Gastrocnemius medialis (tissue), 4 donors: Measurements from ENCODE around the gene UMAD1. TPM values are rescaled to one million over a fixed set of nuclear protein-coding genes. Genes with fewer than 3 reads are reported as not detected.
"Not testable (repeated sequence)": the region's sequence is repeated elsewhere in the genome, so short reads cannot be mapped to it uniquely, and the experiment has no call there.

ENCODE experiments used
- ATAC-seq, 2 donors: fragments of 150-250 bp; one replicate each; pipeline ENCODE4 v1.9.1; 2016
- DNase-seq, 2 donors: peaks; one replicate each; pipeline ENCODE4 v3.0.0-alpha.2; 2019
- H3K27ac ChIP-seq, 4 donors: fragments of 200-600 bp; sonication (generic); 1 replicate in 1 of 4; 2 replicates in 3 of 4; pipeline ENCODE4 v1.5.1; 2016 to 2018; ENCODE audit warnings: mild to moderate bottlenecking in 2 of 4, moderate library complexity in 1 of 4
- H3K27me3 ChIP-seq, 3 donors: fragments of 200-600 bp; sonication (generic) in 2 of 3; 1 replicate in 1 of 3; 2 replicates in 2 of 3; pipeline versions ENCODE4 v1.5.1 to v1.6.0; 2016 to 2019; ENCODE audit warnings: mild to moderate bottlenecking in 1 of 3, moderate library complexity in 1 of 3
- H3K36me3 ChIP-seq, 2 donors: fragments of 200-600 bp; sonication (generic) in 1 of 2; one replicate each; pipeline ENCODE4 v1.5.1; 2017 to 2018
- H3K4me1 ChIP-seq, 2 donors: fragments of 200-600 bp; sonication (generic) in 1 of 2; one replicate each; pipeline ENCODE4 v1.5.1; 2016 to 2017; ENCODE audit warnings: mild to moderate bottlenecking in 2 of 2
- H3K4me3 ChIP-seq, 4 donors: fragments of 200-600 bp; sonication (generic) in 3 of 4; 1 replicate in 1 of 4; 2 replicates in 3 of 4; pipeline ENCODE4 v1.5.1; 2016 to 2019; ENCODE audit warnings: mild to moderate bottlenecking in 2 of 4
- H3K9me3 ChIP-seq, 3 donors: fragments of 200-600 bp; sonication (generic) in 2 of 3; 1 replicate in 1 of 3; 2 replicates in 2 of 3; pipeline ENCODE4 v1.5.1; 2016 to 2019
- CTCF ChIP-seq, 5 experiments: fragments of 450-650 bp in 3 of 5; fragments of 200-600 bp in 2 of 5; sonication (generic) in 2 of 5; IDR thresholded peaks in 4 of 5; conservative IDR thresholded peaks in 1 of 5; 1 replicate in 4 of 5; 2 replicates in 1 of 5; pipeline ENCODE4 v1.5.1; 2016 to 2019; ENCODE audit warnings: antibody characterized with exemption in 5 of 5, mild to moderate bottlenecking in 3 of 5, moderate library complexity in 3 of 5
- POLR2A ChIP-seq, 2 donors: fragments of 450-650 bp; IDR thresholded peaks; one replicate each; pipeline ENCODE4 v1.6.1; 2017; ENCODE audit warnings: antibody characterized with exemption in 2 of 2, mild to moderate bottlenecking in 2 of 2, moderate library complexity in 2 of 2
- in situ Hi-C, 4 donors: fragments of 200-750 bp; cut with MboI; loops; one replicate each; pipeline versions ENCODE4 v1.15.0 to v1.8.0; 2017; ENCODE audit warnings: low sequenced_read_pairs in 4 of 4
- intact Hi-C: fragments of 100-400 bp; cut with DNase I; formaldehyde crosslinking; loops from one replicate; pipeline ENCODE4 v1.15.1; 2023; ENCODE audit warnings: low total_unique reads
- total RNA-seq, 4 donors: library from RNA; depleted of rRNA; stranded (reverse); fragments of >200 nt; gene quantifications; one replicate each; pipeline versions ENCODE4 v1.1.0 to v1.2.3, GENCODE V29; 2016

Gene UMAD1
- total RNA-seq, 4 donors from 2014 or later: 10.2 to 16.0 (median 11.1) TPM

GRCh38 chr7:7819442-7820247 is 179.1 kb downstream of the UMAD1 start:
- in situ Hi-C loops (no loop called here), intact Hi-C loops (no loop called here)
- Histone ChIP-seq H3K27ac (no peak overlapping the region), H3K4me1 (no peaks in the 10 kb centered on the region), H3K36me3 (peaks cover 0 to 4% of the 10 kb centered on the region in 2 donors), H3K27me3 (no peaks in the 10 kb centered on the region), H3K4me3 (no peak overlapping the region), H3K9me3 (no peaks in the 10 kb centered on the region)
- ATAC-seq: no peak
- TF ChIP-seq CTCF (IDR thresholded peaks at IDR 0.05 in 4 of 5, conservative IDR thresholded peaks at IDR 0.05 in 1 of 5) (no peak), POLR2A (IDR thresholded peaks at IDR 0.05) (no peak)
- no peak for DNase-seq

- Histone ChIP-seq H3K36me3 (peaks cover 0 to 4% of the 10 kb centered on the region in 2 donors), H3K27ac (no peak overlapping the region), H3K9me3 (no peaks in the 10 kb centered on the region), H3K4me3 (no peak overlapping the region), H3K27me3 (no peaks in the 10 kb centered on the region), H3K4me1 (no peaks in the 10 kb centered on the region)
- no peak for DNase-seq
- in situ Hi-C loops (no loop called here), intact Hi-C loops (no loop called here)
- ATAC-seq: no peak
- TF ChIP-seq CTCF (IDR thresholded peaks at IDR 0.05 in 4 of 5, conservative IDR thresholded peaks at IDR 0.05 in 1 of 5): no peak
- TF ChIP-seq POLR2A (IDR thresholded peaks at IDR 0.05): no peak
These were observed 179.9 kb downstream of the UMAD1 start for GRCh38 chr7:7820409-7820808.

GRCh38 chr7:7820939-7821338 is 180.4 kb downstream of the UMAD1 start:
- H3K27me3 ChIP-seq: no peaks in the 10 kb centered on the region
- H3K9me3 ChIP-seq: no peaks in the 10 kb centered on the region
- no peak overlapping the region for H3K4me3 ChIP-seq
- DNase-seq (no peak), ATAC-seq (no peak)
- in situ Hi-C loops (no loop called here), intact Hi-C loops (no loop called here)
- peaks cover 0 to 4% of the 10 kb centered on the region in 2 donors for H3K36me3 ChIP-seq
- no peak for TF ChIP-seq CTCF (IDR thresholded peaks at IDR 0.05 in 4 of 5, conservative IDR thresholded peaks at IDR 0.05 in 1 of 5)
- no peak overlapping the region for H3K27ac ChIP-seq
- no peaks in the 10 kb centered on the region for H3K4me1 ChIP-seq

GRCh38 chr7:7821517-7821916 is 181.0 kb downstream of the UMAD1 start:
- no peak overlapping the region for H3K27ac ChIP-seq
- no peaks in the 10 kb centered on the region for H3K9me3 ChIP-seq
- DNase-seq (no peak), ATAC-seq (no peak)
- no peak for TF ChIP-seq POLR2A (IDR thresholded peaks at IDR 0.05)
- no peak for TF ChIP-seq CTCF (IDR thresholded peaks at IDR 0.05 in 4 of 5, conservative IDR thresholded peaks at IDR 0.05 in 1 of 5)
- no peak overlapping the region for H3K4me3 ChIP-seq
- H3K4me1 ChIP-seq: no peaks in the 10 kb centered on the region
- peaks cover 0 to 3% of the 10 kb centered on the region in 2 donors for H3K36me3 ChIP-seq
- intact Hi-C loops: no loop called here
- H3K27me3 ChIP-seq: no peaks in the 10 kb centered on the region
- in situ Hi-C loops: no loop called here

- H3K9me3 ChIP-seq, H3K27ac ChIP-seq, H3K4me3 ChIP-seq, H3K36me3 ChIP-seq, H3K4me1 ChIP-seq, DNase-seq, intact Hi-C loops, in situ Hi-C loops, H3K27me3 ChIP-seq, ATAC-seq: not testable (repeated sequence)
These were observed 184.7 kb downstream of the UMAD1 start for GRCh38 chr7:7825294-7825693.
